Astrocyte of the spinal cord (primary cell): ENCODE measurements around the gene PDZRN4.
A peak's percentile ranks its signal among the peaks of the same experiment; 100 is the strongest.

ENCODE experiments used
- DNase-seq: peaks from one replicate; pipeline ENCODE4 v3.0.0; 2011; ENCODE audit warnings: low read depth, low spot score
- H3K4me3 ChIP-seq: 2 replicates; pipeline ENCODE4 v1.5.1; 2011; ENCODE audit warnings: low read depth, mild to moderate bottlenecking, low read length, moderate library complexity
- in situ Hi-C: cut with HindIII; loops from 2 replicates; pipeline ENCODE4 v1.10.0; 2017; ENCODE audit warnings: low sequenced_read_pairs
- TF ChIP-seq, protein P1 (sequence below): IDR thresholded peaks from 2 replicates; pipeline ENCODE4 v1.5.1; 2012; ENCODE audit warnings: low read depth, mild to moderate bottlenecking, low read length, inconsistent platforms

PDZRN4 gene

DNA sequence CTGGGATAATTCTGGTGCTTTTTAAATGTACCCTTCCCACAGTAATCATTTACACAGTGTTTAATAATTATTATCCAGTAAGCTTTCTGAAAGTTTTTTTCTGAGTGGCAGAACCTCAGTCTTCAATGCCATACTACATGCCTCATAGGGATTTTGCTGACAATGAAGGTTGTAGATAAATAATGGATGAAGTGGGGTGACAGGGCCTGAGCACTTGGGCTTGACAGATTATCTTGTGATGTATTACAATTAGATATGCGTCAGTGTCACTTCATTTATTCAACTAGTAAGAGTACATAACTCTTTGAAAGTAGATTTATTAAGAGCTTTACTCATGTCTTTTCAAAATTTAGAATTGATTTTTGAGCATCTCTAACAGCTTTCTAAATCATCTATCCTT lies 176.1 kb downstream of the PDZRN4 start:
- TF ChIP-seq, protein P1, sequence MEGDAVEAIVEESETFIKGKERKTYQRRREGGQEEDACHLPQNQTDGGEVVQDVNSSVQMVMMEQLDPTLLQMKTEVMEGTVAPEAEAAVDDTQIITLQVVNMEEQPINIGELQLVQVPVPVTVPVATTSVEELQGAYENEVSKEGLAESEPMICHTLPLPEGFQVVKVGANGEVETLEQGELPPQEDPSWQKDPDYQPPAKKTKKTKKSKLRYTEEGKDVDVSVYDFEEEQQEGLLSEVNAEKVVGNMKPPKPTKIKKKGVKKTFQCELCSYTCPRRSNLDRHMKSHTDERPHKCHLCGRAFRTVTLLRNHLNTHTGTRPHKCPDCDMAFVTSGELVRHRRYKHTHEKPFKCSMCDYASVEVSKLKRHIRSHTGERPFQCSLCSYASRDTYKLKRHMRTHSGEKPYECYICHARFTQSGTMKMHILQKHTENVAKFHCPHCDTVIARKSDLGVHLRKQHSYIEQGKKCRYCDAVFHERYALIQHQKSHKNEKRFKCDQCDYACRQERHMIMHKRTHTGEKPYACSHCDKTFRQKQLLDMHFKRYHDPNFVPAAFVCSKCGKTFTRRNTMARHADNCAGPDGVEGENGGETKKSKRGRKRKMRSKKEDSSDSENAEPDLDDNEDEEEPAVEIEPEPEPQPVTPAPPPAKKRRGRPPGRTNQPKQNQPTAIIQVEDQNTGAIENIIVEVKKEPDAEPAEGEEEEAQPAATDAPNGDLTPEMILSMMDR = no peak
- in situ Hi-C loops = no loop called here

DNA sequence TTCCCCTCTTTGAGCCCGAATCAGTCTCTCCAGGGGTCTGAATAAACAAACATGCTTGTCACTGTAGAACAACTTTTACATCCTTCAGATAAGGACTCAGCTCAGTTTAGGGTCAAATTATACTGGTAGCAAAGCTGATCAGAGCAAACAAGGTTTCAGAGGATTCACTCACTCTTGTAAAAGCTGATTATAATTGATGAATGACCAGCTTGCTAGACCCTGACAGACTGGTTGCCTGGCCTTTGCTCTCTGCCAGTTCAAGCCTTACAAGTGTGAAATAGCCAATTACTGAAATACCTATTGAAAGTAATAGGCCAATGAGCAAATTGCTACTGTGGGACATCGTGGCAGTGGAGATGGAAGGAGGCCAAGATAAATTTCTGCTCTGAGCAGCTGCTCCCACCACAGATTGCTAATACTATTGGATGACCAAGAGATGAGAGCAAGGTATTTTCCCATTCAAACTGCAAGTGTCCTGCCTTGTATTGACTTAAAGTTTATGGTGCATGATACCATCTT lies 177.6 kb downstream of the PDZRN4 start:
- no peak for DNase-seq
- H3K4me3 ChIP-seq = no peak overlapping the region
- TF ChIP-seq, protein P1 = no peak
- in situ Hi-C loops = no loop called here

More for the DNA sequence above, 176.1 kb downstream of the PDZRN4 start:
- no peak overlapping the region for H3K4me3 ChIP-seq
- no peak for DNase-seq

DNA sequence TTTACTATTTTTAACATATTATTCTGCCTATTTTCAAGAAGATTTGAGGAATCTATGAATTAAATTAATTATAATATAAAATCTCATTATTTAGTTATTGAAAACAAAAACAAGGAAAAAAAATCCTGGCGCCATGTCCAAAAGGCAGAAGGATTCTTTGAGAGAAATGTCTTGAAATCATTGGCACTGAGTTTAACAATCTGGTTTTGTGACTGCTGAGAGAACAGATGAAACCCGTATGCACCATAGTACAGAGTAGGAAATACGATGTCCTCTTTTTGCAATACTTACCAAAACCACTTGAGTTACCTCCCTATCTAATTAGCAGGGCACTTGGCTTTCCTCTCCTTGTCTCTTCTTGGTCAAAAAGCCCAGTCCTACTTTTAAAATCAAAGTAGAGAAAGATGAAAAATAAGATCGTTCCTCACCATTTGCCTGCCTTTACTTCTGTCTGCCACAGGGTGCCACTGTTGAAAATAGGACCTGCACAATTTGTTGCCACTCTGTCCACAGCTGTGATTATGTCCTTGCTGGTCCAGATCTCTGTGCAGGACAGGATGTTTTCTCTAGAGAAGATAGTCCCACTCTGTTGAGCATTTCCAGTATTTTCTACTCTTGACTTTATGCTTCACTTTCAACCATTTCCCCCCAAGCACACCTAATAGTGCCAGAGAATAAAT lies 179.7 kb downstream of the PDZRN4 start:
- no peak overlapping the region for H3K4me3 ChIP-seq

DNA sequence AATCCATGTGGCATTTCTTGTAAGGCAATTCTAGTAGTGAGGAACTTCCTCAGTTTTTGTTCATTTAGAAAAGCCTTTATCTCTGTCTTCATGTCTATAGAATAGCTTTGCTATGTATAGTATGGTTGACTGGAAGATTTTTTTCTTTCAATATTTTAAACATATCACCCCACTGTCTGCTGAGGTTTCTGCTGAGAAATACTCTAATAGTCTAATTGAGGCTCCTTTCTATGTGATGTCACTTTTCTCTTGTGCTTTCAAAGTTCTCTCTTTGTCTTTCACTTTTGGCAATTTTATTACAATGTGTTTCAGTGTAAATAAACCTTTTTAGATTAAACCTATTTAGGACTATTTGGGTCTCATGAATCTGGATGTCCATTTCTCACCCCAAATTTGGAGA lies 192.8 kb downstream of the PDZRN4 start:
- in situ Hi-C loops = no loop called here
- no peak for DNase-seq
- H3K4me3 ChIP-seq = no peak overlapping the region
- TF ChIP-seq, protein P1 = no peak

More for the DNA sequence above, 179.7 kb downstream of the PDZRN4 start:
- in situ Hi-C loops = no loop called here
- TF ChIP-seq, protein P1 = peak; percentile 29
- DNase-seq = no peak

DNA sequence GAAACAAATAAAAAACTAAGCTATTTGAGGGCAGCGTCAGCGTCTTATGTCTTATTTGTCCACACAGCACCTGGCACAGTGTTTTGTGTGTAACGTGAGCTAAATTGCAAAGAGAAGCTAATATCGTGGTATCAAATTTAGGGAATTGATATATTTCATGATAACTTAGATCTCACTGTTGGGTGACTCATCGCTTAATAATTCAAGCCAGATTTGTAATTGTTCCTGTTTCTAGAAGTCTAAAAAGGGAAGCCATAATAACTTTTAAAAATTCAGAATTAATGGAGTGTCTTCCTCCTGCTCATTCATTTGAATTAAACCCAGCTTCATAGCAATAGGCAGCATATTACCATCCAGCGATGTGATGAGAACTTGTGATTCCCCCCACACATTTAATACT lies 214.7 kb downstream of the PDZRN4 start:
- no peak overlapping the region for H3K4me3 ChIP-seq
- in situ Hi-C loops = no loop called here
- DNase-seq = no peak
- TF ChIP-seq, protein P1 = no peak

DNA sequence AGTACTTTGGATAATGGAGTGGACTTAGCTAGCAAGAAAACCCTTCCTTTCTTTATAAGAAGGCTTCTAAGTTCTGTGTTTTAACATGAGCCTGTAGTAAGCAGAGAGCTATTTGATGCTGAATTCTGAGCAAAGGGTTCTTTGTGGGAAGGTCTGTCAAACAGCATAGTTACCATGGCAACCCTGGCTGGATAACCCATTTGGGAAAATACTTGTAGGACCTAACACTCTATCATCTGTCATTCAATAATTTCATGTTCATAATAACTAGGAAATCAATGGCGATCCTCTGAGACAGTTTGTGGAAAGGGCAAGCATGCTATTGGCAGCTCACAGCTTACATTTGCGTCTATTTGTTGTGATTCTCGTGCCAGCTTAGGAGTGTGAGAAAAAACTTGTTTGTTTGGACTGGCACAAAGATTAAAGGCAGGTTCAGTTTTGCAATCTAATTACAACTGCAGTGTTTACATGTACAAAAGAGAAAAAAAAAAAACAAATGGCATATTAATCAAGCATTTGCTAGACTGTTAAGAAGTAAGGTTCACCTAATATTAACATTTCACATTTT lies 219.2 kb downstream of the PDZRN4 start:
- in situ Hi-C loops = no loop called here
- TF ChIP-seq, protein P1 = no peak
- DNase-seq = no peak
- no peak overlapping the region for H3K4me3 ChIP-seq
